K562 (cell line): ENCODE data around the gene OXLD1. TPM values are rescaled to one million over a fixed set of nuclear protein-coding genes. Genes with fewer than 3 reads are reported as not detected.
A peak's percentile ranks its signal among the peaks of the same experiment; 100 is the strongest.

ENCODE experiments used
- ATAC-seq: fragments of 200-7000 bp; cut with Tn5 transposase; 3 replicates; pipeline ENCODE4 v1.9.1; 2020; ENCODE audit warnings: moderate library complexity
- BruUV-seq: library from RNA; stranded (reverse); fragments of 400-500 nt; replicated peaks from 2 replicates; lab custom pipeline; 2021; lab: Mats Ljungman, UMichigan
- CTCF ChIA-PET: fragments of 300-600 bp; formaldehyde crosslinking; extraction: SDS; loops from one replicate; lab custom pipeline; 2021; ENCODE audit warnings: low intra/inter-chr PET ratio; lab: Yijun Ruan, JAX
- POLR2A ChIA-PET: fragments of 300-600, 350-650 bp; sonication (Branson Sonifier 250); formaldehyde crosslinking; extraction: SDS; loops from one replicate; lab custom pipeline; 2021; ENCODE audit warnings: antibody characterized with exemption, inconsistent platforms; lab: Yijun Ruan, JAX
- DNase-seq, 4 experiments: peaks; one replicate each; pipeline versions ENCODE4 v3.0.0 to v3.0.0-alpha.2; 2011 to 2018; ENCODE audit warnings: low spot score in 3 of 4, mixed read lengths in 3 of 4; ENCODE audit errors: extremely low read depth in 1 of 4
- FAIRE-seq: peaks from 2 replicates; lab custom pipeline; 2011; peaks lifted over from hg19 to GRCh38; lab: Jason Lieb, UNC
- H2AFZ ChIP-seq: 2 replicates; pipeline ENCODE4 v1.6.0; 2011; ENCODE audit warnings: low read depth, low read length, control low read depth, inconsistent platforms
- H3K27ac ChIP-seq: fragments of 200-600 bp; 3 replicates; pipeline ENCODE4 v1.8.0; 2011; ENCODE audit warnings: low read depth, mild to moderate bottlenecking, control low read depth, inconsistent platforms, low read length, moderate library complexity, mixed read lengths; ENCODE audit errors: extremely low read depth
- H3K27me3 ChIP-seq, 2 experiments: fragments of 300-600 bp in 1 of 2; 2 replicates in 1 of 2; 3 replicates in 1 of 2; pipeline versions ENCODE4 v1.6.0 to v1.8.0; 2011; ENCODE audit warnings: inconsistent platforms in 2 of 2, low read length in 2 of 2, mild to moderate bottlenecking in 1 of 2, mixed read lengths in 1 of 2, moderate library complexity in 1 of 2; ENCODE audit not compliant: control insufficient read depth in 2 of 2, insufficient read depth in 2 of 2
- H3K36me3 ChIP-seq: fragments of 300-600 bp; 3 replicates; pipeline ENCODE4 v1.8.0; 2011; ENCODE audit warnings: mild to moderate bottlenecking, low read length, inconsistent platforms; ENCODE audit not compliant: control insufficient read depth, insufficient read depth
- H3K4me1 ChIP-seq, 2 experiments: fragments of 200-600 bp in 1 of 2; replicated peaks in 1 of 2; 2 replicates in 1 of 2; 3 replicates in 1 of 2; pipeline versions ENCODE4 v1.5.1 to v1.8.0; 2011; ENCODE audit warnings: inconsistent platforms in 2 of 2, low read length in 2 of 2, mild to moderate bottlenecking in 1 of 2, mixed read lengths in 1 of 2, moderate library complexity in 1 of 2; ENCODE audit not compliant: control insufficient read depth in 2 of 2, insufficient read depth in 2 of 2
- H3K4me2 ChIP-seq: 2 replicates; pipeline ENCODE4 v1.6.1; 2011; ENCODE audit warnings: low read length, control low read depth, inconsistent platforms, mixed read lengths; ENCODE audit not compliant: insufficient read depth
- H3K4me3 ChIP-seq: fragments of 200-600 bp; sonication (generic), shearing (Covaris generic); 2 replicates; pipeline ENCODE4 v1.5.1; 2016; ENCODE audit warnings: control low read depth, inconsistent platforms
- H3K79me2 ChIP-seq: fragments of 200-600 bp; 3 replicates; pipeline ENCODE4 v1.8.0; 2011; ENCODE audit warnings: low read length, inconsistent platforms; ENCODE audit not compliant: control insufficient read depth, insufficient read depth
- H3K9ac ChIP-seq, 2 experiments: 2 replicates each; pipeline versions ENCODE4 v1.6.0 to v1.6.1; 2011; ENCODE audit warnings: low read depth in 2 of 2, low read length in 2 of 2, control low read depth in 1 of 2, inconsistent platforms in 1 of 2, mild to moderate bottlenecking in 1 of 2, mixed read lengths in 1 of 2; ENCODE audit not compliant: insufficient read depth in 1 of 2
- H3K9me1 ChIP-seq: one replicate; pipeline ENCODE4 v1.6.0; 2011; ENCODE audit warnings: inconsistent platforms, mild to moderate bottlenecking, low read length, moderate library complexity; ENCODE audit not compliant: control insufficient read depth, insufficient read depth
- H3K9me3 ChIP-seq: replicated peaks from 2 replicates; pipeline ENCODE4 v1.5.1; 2011; ENCODE audit warnings: low read depth, low read length, inconsistent platforms; ENCODE audit not compliant: control insufficient read depth, insufficient read depth
- H4K20me1 ChIP-seq: replicated peaks from 2 replicates; pipeline ENCODE4 v1.6.1; 2011; ENCODE audit warnings: low read length, inconsistent platforms, mixed read lengths; ENCODE audit not compliant: control insufficient read depth, insufficient read depth
- FOS ChIP-seq: IDR thresholded peaks from 3 replicates; pipeline ENCODE4 v1.6.1; 2011; ENCODE audit not compliant: insufficient read length; ENCODE audit errors: extremely low read depth
- GATAD2A ChIP-seq: fragments of 450-650 bp; IDR thresholded peaks from 2 replicates; pipeline ENCODE4 v1.6.1; 2017
- JUND ChIP-seq, 2 experiments: IDR thresholded peaks; 2 replicates in 1 of 2; 3 replicates in 1 of 2; pipeline ENCODE4 v1.6.1; 2011; ENCODE audit warnings: borderline replicate concordance in 2 of 2, low read depth in 2 of 2, low read length in 2 of 2, improper control_type of control experiment in 1 of 2, missing biosample characterization in 1 of 2, missing genetic modification characterization in 1 of 2, missing genetic modification reagents in 1 of 2
- MCM3 ChIP-seq: fragments of 450-650 bp; IDR thresholded peaks from 2 replicates; pipeline ENCODE4 v1.6.1; 2016
- NR2C2 ChIP-seq, 2 experiments: fragments of 200-800 bp in 1 of 2; sonication (Bioruptor generic) in 1 of 2; sonication (generic) in 1 of 2; formaldehyde crosslinking in 1 of 2; IDR thresholded peaks; 2 replicates each; pipeline versions ENCODE4 v1.6.1 to v1.8.0; 2016 to 2022; ENCODE audit warnings: mild to moderate bottlenecking in 1 of 2, missing compliant biosample characterization in 1 of 2, missing genetic modification characterization in 1 of 2, missing genetic modification reagents in 1 of 2
- RFX1 ChIP-seq: fragments of 450-650 bp; IDR thresholded peaks from 2 replicates; pipeline ENCODE4 v1.6.1; 2016; ENCODE audit warnings: mild to moderate bottlenecking, moderate library complexity
- RFX5 ChIP-seq: IDR thresholded peaks from 2 replicates; pipeline ENCODE4 v1.6.1; 2011; ENCODE audit warnings: low read depth, mild to moderate bottlenecking, improper control_type of control experiment, low read length
- RFX7 ChIP-seq: fragments of 250-450 bp; sonication (Bioruptor Pico); IDR thresholded peaks from 2 replicates; pipeline ENCODE4 v1.5.1; 2021; ENCODE audit warnings: mild to moderate bottlenecking
- RHOXF2B ChIP-seq: fragments of 250-450 bp; sonication (Bioruptor Pico); conservative IDR thresholded peaks from 2 replicates; pipeline ENCODE4 v1.5.1; 2021
- SAFB ChIP-seq: fragments of 200-400 bp; formaldehyde crosslinking; IDR thresholded peaks from 2 replicates; pipeline ENCODE4 v1.6.1; 2017; ENCODE audit warnings: low read depth, low read length, borderline replicate concordance
- SP2 ChIP-seq: IDR thresholded peaks from 2 replicates; pipeline ENCODE4 v1.6.1; 2011; ENCODE audit warnings: mild to moderate bottlenecking, low read depth, low read length, moderate library complexity; ENCODE audit not compliant: poor library complexity, severe bottlenecking; ENCODE audit errors: extremely low read depth
- TBL1XR1 ChIP-seq, 2 experiments: IDR thresholded peaks; 2 replicates each; pipeline ENCODE4 v1.6.1; 2012; ENCODE audit warnings: improper control_type of control experiment in 2 of 2, low read length in 2 of 2, mild to moderate bottlenecking in 1 of 2
- TOE1 ChIP-seq, 2 experiments: fragments of 450-650 bp in 1 of 2; sonication (generic) in 1 of 2; formaldehyde crosslinking in 1 of 2; IDR thresholded peaks; 2 replicates each; pipeline versions ENCODE4 v1.7.1 to v1.8.0; 2016 to 2022; ENCODE audit warnings: borderline replicate concordance in 2 of 2, mild to moderate bottlenecking in 2 of 2, antibody characterized with exemption in 1 of 2, inconsistent platforms in 1 of 2, low read depth in 1 of 2, missing genetic modification reagents in 1 of 2, moderate library complexity in 1 of 2
- ZBTB1 ChIP-seq: sonication (generic); formaldehyde crosslinking; IDR thresholded peaks from 2 replicates; pipeline ENCODE4 v1.8.1; 2023; ENCODE audit warnings: missing genetic modification reagents, low read depth, mild to moderate bottlenecking, borderline replicate concordance
- ZFX ChIP-seq: sonication (generic); formaldehyde crosslinking; IDR thresholded peaks from 2 replicates; pipeline ENCODE4 v1.8.0; 2022; ENCODE audit warnings: mild to moderate bottlenecking, missing genetic modification reagents, moderate library complexity
- ZNF224 ChIP-seq: sonication (generic); formaldehyde crosslinking; IDR thresholded peaks from 2 replicates; pipeline ENCODE4 v1.8.0; 2022; ENCODE audit warnings: mild to moderate bottlenecking, missing genetic modification reagents
- ZNF584 ChIP-seq: fragments of 200-800 bp; sonication (Bioruptor generic); IDR thresholded peaks from 2 replicates; pipeline ENCODE4 v1.6.1; 2016; ENCODE audit warnings: low read depth, mild to moderate bottlenecking, missing genetic modification characterization, missing compliant biosample characterization
- WGBS: fragments of 100-300 bp; shearing (Covaris generic); methylation state at CpG from one replicate; pipeline ENCODE4 v1.1.6; 2016; ENCODE audit warnings: low coverage, mixed read lengths; ENCODE audit not compliant: insufficient coverage; ENCODE audit errors: missing lambda C conversion rate; 5-methylcytosine and 5-hydroxymethylcytosine counted together
- in situ Hi-C: fragments of 300-500 bp; cut with MboI; formaldehyde crosslinking; loops from 4 replicates; pipeline ENCODE4 v1.15.0; 2018; ENCODE audit warnings: inconsistent platforms, mixed read lengths
- intact Hi-C: fragments of 100-400 bp; cut with micrococcal nuclease; formaldehyde crosslinking; loops from 2 replicates; pipeline ENCODE4 v1.14.2; 2022
- polyA plus RNA-seq, 8 experiments: library from polyadenylated mRNA; depleted of rRNA in 4 of 8; stranded (reverse) in 5 of 8; unstranded in 3 of 8; fragments of >200 nt; fragmentation: Nextera tagmentation in 2 of 8; fragmentation: Illumina TruSeq in 1 of 8; extraction: Ambion mirVana in 2 of 8; extraction: Trizol in 1 of 8; gene quantifications; 2 replicates each; pipeline versions ENCODE4 v1.2.1 to v1.2.3, GENCODE V29; 2011 to 2014; ENCODE audit warnings: inconsistent platforms in 1 of 8, missing spikeins in 1 of 8
- total RNA-seq, 7 experiments: library from RNA; depleted of rRNA in 6 of 7; stranded (reverse); fragments of >200 nt in 6 of 7; fragmentation: Illumina TruSeq in 2 of 7; extraction: Trizol in 2 of 7; gene quantifications; 2 replicates each; pipeline versions ENCODE4 v1.2.1 to v1.2.3, GENCODE V29; 2011 to 2021; ENCODE audit warnings: low replicate concordance in 1 of 7
- TF ChIP-seq, protein P1 (sequence below): fragments of 200-800 bp; sonication (Bioruptor generic); IDR thresholded peaks from 2 replicates; pipeline ENCODE4 v1.6.1; 2017; ENCODE audit warnings: missing genetic modification characterization, missing compliant biosample characterization
- TF ChIP-seq, protein P2 (sequence below): fragments of 200-800 bp; sonication (Bioruptor generic); IDR thresholded peaks from 2 replicates; pipeline ENCODE4 v1.6.1; 2017; ENCODE audit warnings: missing genetic modification characterization, missing compliant biosample characterization

OXLD1 gene
- total and polyA plus RNA-seq, 9 of the 15 experiments (the other 6 are each of a cell fraction or from before 2014, with no cell fraction given): 4.4 to 115 (median 29.3) TPM

DNA sequence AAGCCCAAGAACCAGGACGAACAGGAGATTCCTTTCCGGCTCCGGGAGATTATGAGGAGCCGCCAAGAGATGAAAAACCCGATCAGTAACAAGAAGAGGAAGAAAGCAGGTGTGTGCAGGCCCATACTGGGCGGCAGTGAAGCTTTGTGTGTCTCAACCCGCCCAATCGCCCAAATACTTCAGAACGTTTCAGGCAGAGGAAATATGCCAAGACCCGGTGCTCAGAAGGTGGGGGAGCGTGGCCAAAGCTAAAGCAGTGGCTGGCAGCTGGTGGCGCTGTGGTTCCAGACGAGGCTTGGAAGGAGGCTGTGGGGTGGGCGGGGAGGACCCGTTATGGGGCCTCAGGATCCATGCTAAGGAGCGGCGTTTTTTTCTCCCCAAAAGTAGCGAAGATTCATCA is 1.3 kb upstream of the OXLD1 start (continued):
- TF ChIP-seq, protein P1, sequence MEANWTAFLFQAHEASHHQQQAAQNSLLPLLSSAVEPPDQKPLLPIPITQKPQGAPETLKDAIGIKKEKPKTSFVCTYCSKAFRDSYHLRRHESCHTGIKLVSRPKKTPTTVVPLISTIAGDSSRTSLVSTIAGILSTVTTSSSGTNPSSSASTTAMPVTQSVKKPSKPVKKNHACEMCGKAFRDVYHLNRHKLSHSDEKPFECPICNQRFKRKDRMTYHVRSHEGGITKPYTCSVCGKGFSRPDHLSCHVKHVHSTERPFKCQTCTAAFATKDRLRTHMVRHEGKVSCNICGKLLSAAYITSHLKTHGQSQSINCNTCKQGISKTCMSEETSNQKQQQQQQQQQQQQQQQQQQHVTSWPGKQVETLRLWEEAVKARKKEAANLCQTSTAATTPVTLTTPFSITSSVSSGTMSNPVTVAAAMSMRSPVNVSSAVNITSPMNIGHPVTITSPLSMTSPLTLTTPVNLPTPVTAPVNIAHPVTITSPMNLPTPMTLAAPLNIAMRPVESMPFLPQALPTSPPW (CRISPR knock-in tag): peak; percentile 28; the same call in 1 of the 2 replicates
- TF ChIP-seq RFX1 (no peak), TOE1 (IDR thresholded peaks at IDR 0.05; ENCODE audit: borderline replicate concordance) (peak; percentile 11; the same call in 1 of the 2 replicates), TOE1 (CRISPR knock-in tag; IDR thresholded peaks at IDR 0.05; ENCODE audit: borderline replicate concordance, low read depth) (no peak)
- TF ChIP-seq, all 486 proteins: peak for 16

DNA sequence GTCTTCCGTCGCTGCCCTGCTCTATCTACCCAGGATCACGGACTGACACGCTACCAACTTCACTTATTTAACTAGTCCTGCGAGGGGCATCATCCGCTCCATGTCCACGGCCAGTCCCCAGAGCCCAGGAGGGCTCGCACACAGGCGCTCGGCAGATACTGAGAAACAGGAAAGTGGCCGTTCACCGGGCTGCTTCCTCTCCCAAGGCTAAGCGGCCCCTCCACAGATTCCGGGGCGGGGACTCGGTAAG is 388 bp downstream of the OXLD1 start:
- WGBS: 1% methylated on average over 13 of the region's 16 CpGs
- TF ChIP-seq ZNF584 (CRISPR knock-in tag) (no peak), JUND (IDR thresholded peaks at IDR 0.05; ENCODE audit: borderline replicate concordance, low read depth, low read length) (no peak), JUND (tag; IDR thresholded peaks at IDR 0.05; ENCODE audit: borderline replicate concordance, low read depth, low read length) (no peak), SAFB (no peak), MCM3 (no peak), ZBTB1 (CRISPR knock-in tag) (0 out of 2 replicates have a peak, but pooled peaks have one; percentile 26), FOS (no peak), RFX7 (CRISPR knock-in tag) (no peak), ZNF224 (CRISPR knock-in tag) (no peak), NR2C2 (CRISPR knock-in tag; IDR thresholded peaks at IDR 0.05) (no peak), NR2C2 (tag; IDR thresholded peaks at IDR 0.05) (no peak), SP2 (no peak), ZFX (CRISPR knock-in tag) (no peak), RHOXF2B (no peak), RFX5 (no peak), GATAD2A (no peak), TBL1XR1 (IDR thresholded peaks at IDR 0.05; ENCODE audit: low read length in 2 of 2) (no peak)
- TF ChIP-seq, protein P2, sequence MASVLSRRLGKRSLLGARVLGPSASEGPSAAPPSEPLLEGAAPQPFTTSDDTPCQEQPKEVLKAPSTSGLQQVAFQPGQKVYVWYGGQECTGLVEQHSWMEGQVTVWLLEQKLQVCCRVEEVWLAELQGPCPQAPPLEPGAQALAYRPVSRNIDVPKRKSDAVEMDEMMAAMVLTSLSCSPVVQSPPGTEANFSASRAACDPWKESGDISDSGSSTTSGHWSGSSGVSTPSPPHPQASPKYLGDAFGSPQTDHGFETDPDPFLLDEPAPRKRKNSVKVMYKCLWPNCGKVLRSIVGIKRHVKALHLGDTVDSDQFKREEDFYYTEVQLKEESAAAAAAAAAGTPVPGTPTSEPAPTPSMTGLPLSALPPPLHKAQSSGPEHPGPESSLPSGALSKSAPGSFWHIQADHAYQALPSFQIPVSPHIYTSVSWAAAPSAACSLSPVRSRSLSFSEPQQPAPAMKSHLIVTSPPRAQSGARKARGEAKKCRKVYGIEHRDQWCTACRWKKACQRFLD (CRISPR knock-in tag): peak; percentile 75; the same call in 1 of the 2 replicates

More for the DNA sequence above, 388 bp downstream of the OXLD1 start:
- no peaks in the 10 kb centered on the region for H3K9me1 ChIP-seq
- H3K79me2 ChIP-seq: peaks cover 63% of the 10 kb centered on the region
- peak overlapping the region; percentile 99 to 100 for H3K9ac ChIP-seq
- peak overlapping the region; percentile 98 for H3K27ac ChIP-seq
- no peak for DNase-seq
- peak overlapping the region; percentile 87 for H3K4me3 ChIP-seq
- intact Hi-C loops (loop anchor here (1.0 to 5.0 kb wide), 2 partner anchors 30 to 36 kb away; partner anchors contain the start of gene MRPL12), in situ Hi-C loops (no loop called here)
- no peak for ATAC-seq
- H3K36me3 ChIP-seq: peaks cover 51% of the 10 kb centered on the region
- no peaks in the 10 kb centered on the region for H3K27me3 ChIP-seq
- CTCF ChIA-PET: no interaction called here
- peak overlapping the region; percentile 53; the same call in 1 of the 2 replicates for H2AFZ ChIP-seq
- peaks cover 36 to 77% of the 10 kb centered on the region in 2 experiments for H3K4me1 ChIP-seq
- peak overlapping the region; percentile 94 for H3K4me2 ChIP-seq
- POLR2A ChIA-PET: interaction anchor here (0.8 to 1.4 kb wide), 6 partner anchors 10 to 48 kb away, joined by 4 to 9 read pairs (median 6); partner anchors contain the start of genes ARL16 and HGS
- no peak for FAIRE-seq
- BruUV-seq: TSS peak; percentile 90
- no peaks in the 10 kb centered on the region for H3K9me3 ChIP-seq
- H4K20me1 ChIP-seq: no peaks in the 10 kb centered on the region
